ENCODE results near the gene FURIN.
A peak's percentile ranks its signal among the peaks of the same experiment; 100 is the strongest.

The FURIN gene

GRCh38 chr15:90902040-90902839 is 33.9 kb downstream of the FURIN start:
- peak; percentile 97 for DNase-seq (ENCODE audit: low spot score)
- TF ChIP-seq CTCF (IDR thresholded peaks at IDR 0.05; ENCODE audit: extremely low read depth, missing control alignments), result peak; percentile 80

GRCh38 chr15:90902840-90903732 is 34.7 kb downstream of the FURIN start, which contains the start of gene MAN2A2:
MAN2A2 (plus strand) TSS chr15:90903302; CDS start chr15:90904208, 906 bp downstream.
- no peak for TF ChIP-seq CTCF (IDR thresholded peaks at IDR 0.05; ENCODE audit: extremely low read depth, missing control alignments)
- peak; percentile 92 for DNase-seq (ENCODE audit: low spot score)

- no peak for TF ChIP-seq CTCF (IDR thresholded peaks at IDR 0.05; ENCODE audit: extremely low read depth, missing control alignments)
- peak; percentile 45 for DNase-seq (ENCODE audit: low spot score)
These were observed 35.5 kb downstream of the FURIN start for GRCh38 chr15:90903733-90904536.

GRCh38 chr15:90904746-90905145 is 36.4 kb downstream of the FURIN start:
- no peak for TF ChIP-seq CTCF (IDR thresholded peaks at IDR 0.05; ENCODE audit: extremely low read depth, missing control alignments)
- DNase-seq (ENCODE audit: low spot score), result no peak

- TF ChIP-seq CTCF (IDR thresholded peaks at IDR 0.05; ENCODE audit: extremely low read depth, missing control alignments), result no peak
- no peak for DNase-seq (ENCODE audit: low spot score)
These were observed 37.2 kb downstream of the FURIN start for GRCh38 chr15:90905306-90906180.

- no peak for DNase-seq (ENCODE audit: low spot score)
- TF ChIP-seq CTCF (IDR thresholded peaks at IDR 0.05; ENCODE audit: extremely low read depth, missing control alignments), result no peak
These were observed 37.9 kb downstream of the FURIN start for GRCh38 chr15:90906181-90906849.

Data from GM20000 (cell line).